HepG2 (cell line): ENCODE results near the gene RAD54L. TPM values are rescaled to one million over a fixed set of nuclear protein-coding genes. Genes with fewer than 3 reads are reported as not detected.

Source experiments
- ARNTL ChIP-seq: sonication (generic); formaldehyde crosslinking; IDR thresholded peaks from 2 replicates; pipeline ENCODE4 v1.4.0; 2020; ENCODE audit warnings: mild to moderate bottlenecking, missing genetic modification reagents
- BHLHE40 ChIP-seq: IDR thresholded peaks from 2 replicates; pipeline ENCODE4 v1.6.1; 2011; ENCODE audit warnings: low read length, improper control_type of control experiment
- CHD4 ChIP-seq: fragments of 200-600 bp; sonication (generic); IDR thresholded peaks from 2 replicates; pipeline ENCODE4 v1.7.0; 2017; ENCODE audit warnings: mild to moderate bottlenecking, low read length, borderline replicate concordance
- DDIT3 ChIP-seq: sonication (generic); formaldehyde crosslinking; IDR thresholded peaks from 2 replicates; pipeline ENCODE4 v1.4.0; 2020; ENCODE audit warnings: mild to moderate bottlenecking, missing genetic modification reagents
- EED ChIP-seq: sonication (generic); formaldehyde crosslinking; IDR thresholded peaks from 2 replicates; pipeline ENCODE4 v1.5.0; 2020; ENCODE audit warnings: mild to moderate bottlenecking, missing genetic modification reagents
- FOSL1 ChIP-seq: sonication (generic); formaldehyde crosslinking; IDR thresholded peaks from 2 replicates; pipeline ENCODE4 v1.9.0; 2021; ENCODE audit warnings: missing genetic modification reagents, borderline replicate concordance
- HNRNPK ChIP-seq: fragments of 200-400 bp; formaldehyde crosslinking; IDR thresholded peaks from 2 replicates; pipeline ENCODE4 v1.6.1; 2018; ENCODE audit warnings: low read length, low read depth, moderate library complexity, mild to moderate bottlenecking; ENCODE audit not compliant: poor library complexity, severe bottlenecking
- KDM1A ChIP-seq: IDR thresholded peaks from 2 replicates; pipeline ENCODE4 v1.6.1; 2016; ENCODE audit warnings: missing compliant biosample characterization
- KDM5A ChIP-seq: fragments of 200-600 bp; sonication (generic); IDR thresholded peaks from 2 replicates; pipeline ENCODE4 v1.7.0; 2018; ENCODE audit warnings: antibody characterized with exemption, mild to moderate bottlenecking, low read length, borderline replicate concordance
- NR1H2 ChIP-seq: sonication (generic); formaldehyde crosslinking; IDR thresholded peaks from 2 replicates; pipeline ENCODE4 v1.8.1; 2022; ENCODE audit warnings: low read depth, missing genetic modification reagents, borderline replicate concordance
- POLR2A ChIP-seq, 2 experiments: IDR thresholded peaks; 2 replicates each; pipeline ENCODE4 v1.6.1; 2011; ENCODE audit warnings: low read depth in 2 of 2, low read length in 2 of 2, mild to moderate bottlenecking in 1 of 2, moderate library complexity in 1 of 2; ENCODE audit not compliant: insufficient read depth in 1 of 2
- RAD51 ChIP-seq: fragments of 450-650 bp; IDR thresholded peaks from 2 replicates; pipeline ENCODE4 v1.6.1; 2016; ENCODE audit warnings: borderline replicate concordance
- SALL2 ChIP-seq: sonication (generic); formaldehyde crosslinking; IDR thresholded peaks from 2 replicates; pipeline ENCODE4 v1.8.1; 2023; ENCODE audit warnings: mild to moderate bottlenecking, missing genetic modification reagents, inconsistent platforms
- SP2 ChIP-seq: sonication (generic); formaldehyde crosslinking; IDR thresholded peaks from 2 replicates; pipeline ENCODE4 v1.5.1; 2020; ENCODE audit warnings: mild to moderate bottlenecking, missing genetic modification reagents
- ZNF180 ChIP-seq: sonication (generic); formaldehyde crosslinking; IDR thresholded peaks from 2 replicates; pipeline ENCODE4 v1.4.0; 2020; ENCODE audit warnings: low read depth, missing genetic modification reagents, borderline replicate concordance
- ZNF441 ChIP-seq: sonication (generic); formaldehyde crosslinking; IDR thresholded peaks from 2 replicates; pipeline ENCODE4 v1.7.0; 2021; ENCODE audit warnings: missing genetic modification reagents, borderline replicate concordance
- ZNF556 ChIP-seq: sonication (generic); formaldehyde crosslinking; IDR thresholded peaks from 2 replicates; pipeline ENCODE4 v1.4.0; 2020; ENCODE audit warnings: mild to moderate bottlenecking, missing genetic modification reagents, borderline replicate concordance
- ZNF562 ChIP-seq: sonication (generic); formaldehyde crosslinking; IDR thresholded peaks from 2 replicates; pipeline ENCODE4 v1.8.0; 2022; ENCODE audit warnings: missing genetic modification reagents, borderline replicate concordance
- ZNF674 ChIP-seq: sonication (generic); formaldehyde crosslinking; IDR thresholded peaks from 2 replicates; pipeline ENCODE4 v1.5.0; 2020; ENCODE audit warnings: low read depth, mild to moderate bottlenecking, missing genetic modification reagents
- ZNF766 ChIP-seq: sonication (generic); formaldehyde crosslinking; IDR thresholded peaks from 2 replicates; pipeline ENCODE4 v1.5.0; 2020; ENCODE audit warnings: missing genetic modification reagents, borderline replicate concordance
- polyA plus RNA-seq, 8 experiments: library from polyadenylated mRNA; depleted of rRNA in 3 of 8; stranded (reverse) in 7 of 8; unstranded in 1 of 8; fragments of >200 nt; fragmentation: Illumina TruSeq in 4 of 8; extraction: Trizol in 4 of 8; gene quantifications; 2 replicates each; pipeline versions ENCODE4 v1.2.1 to v1.2.3, GENCODE V29; 2011 to 2016; ENCODE audit warnings: low read depth in 4 of 8, missing spikeins in 1 of 8, mixed read lengths in 1 of 8; ENCODE audit not compliant: insufficient read depth in 1 of 8
- total RNA-seq, 5 experiments: library from RNA; depleted of rRNA; stranded (reverse); fragments of >200 nt; fragmentation: Illumina TruSeq; extraction: Trizol; gene quantifications; 2 replicates each; pipeline ENCODE4 v1.2.3, GENCODE V29; 2016; ENCODE audit warnings: low read depth in 1 of 5
- TF ChIP-seq, protein P1 (sequence below): IDR thresholded peaks from 2 replicates; pipeline ENCODE4 v1.6.1; 2016; ENCODE audit warnings: control low read depth
- TF ChIP-seq, protein P2 (sequence below): sonication (generic); formaldehyde crosslinking; IDR thresholded peaks from 2 replicates; pipeline ENCODE4 v1.4.0; 2020; ENCODE audit warnings: missing genetic modification reagents
- TF ChIP-seq, protein P3 (sequence below): sonication (generic); formaldehyde crosslinking; IDR thresholded peaks from 2 replicates; pipeline ENCODE4 v1.5.1; 2020; ENCODE audit warnings: mild to moderate bottlenecking, missing genetic modification reagents

Gene RAD54L
- total and polyA plus RNA-seq, 2 of the 13 experiments (the other 11 are each of a cell fraction or from before 2014, with no cell fraction given): 10.2 to 30.0 TPM

GRCh38 chr1:46197964-46198811, 49.4 kb upstream of the RAD54L start, which contains the start of gene POMGNT1 (continued):
- TF ChIP-seq ZNF766 (CRISPR knock-in tag) (0 out of 2 replicates have a peak, but pooled peaks have one; percentile 21), RAD51 (no peak), ZNF562 (CRISPR knock-in tag) (no peak), BHLHE40 (0 out of 2 replicates have a peak, but pooled peaks have one; percentile 22), FOSL1 (no peak), POLR2A (IDR thresholded peaks at IDR 0.05; ENCODE audit: insufficient read depth in 1 of 2, low read depth in 2 of 2, low read length in 2 of 2) (peak; percentile 82 to 86), KDM5A (no peak), ZNF556 (CRISPR knock-in tag) (0 out of 2 replicates have a peak, but pooled peaks have one; percentile 41), NR1H2 (CRISPR knock-in tag) (no peak), HNRNPK (no peak), SP2 (no peak), ZNF441 (CRISPR knock-in tag) (no peak), ZNF674 (no peak), ARNTL (CRISPR knock-in tag) (no peak), CHD4 (no peak), EED (CRISPR knock-in tag) (no peak), ZNF180 (CRISPR knock-in tag) (no peak), DDIT3 (CRISPR knock-in tag) (no peak), KDM1A (CRISPR knock-in tag) (peak; percentile 89), SALL2 (no peak)
- TF ChIP-seq, protein P1, sequence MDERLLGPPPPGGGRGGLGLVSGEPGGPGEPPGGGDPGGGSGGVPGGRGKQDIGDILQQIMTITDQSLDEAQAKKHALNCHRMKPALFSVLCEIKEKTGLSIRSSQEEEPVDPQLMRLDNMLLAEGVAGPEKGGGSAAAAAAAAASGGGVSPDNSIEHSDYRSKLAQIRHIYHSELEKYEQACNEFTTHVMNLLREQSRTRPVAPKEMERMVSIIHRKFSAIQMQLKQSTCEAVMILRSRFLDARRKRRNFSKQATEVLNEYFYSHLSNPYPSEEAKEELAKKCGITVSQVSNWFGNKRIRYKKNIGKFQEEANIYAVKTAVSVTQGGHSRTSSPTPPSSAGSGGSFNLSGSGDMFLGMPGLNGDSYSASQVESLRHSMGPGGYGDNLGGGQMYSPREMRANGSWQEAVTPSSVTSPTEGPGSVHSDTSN (CRISPR knock-in tag): no peak
- TF ChIP-seq, protein P2, sequence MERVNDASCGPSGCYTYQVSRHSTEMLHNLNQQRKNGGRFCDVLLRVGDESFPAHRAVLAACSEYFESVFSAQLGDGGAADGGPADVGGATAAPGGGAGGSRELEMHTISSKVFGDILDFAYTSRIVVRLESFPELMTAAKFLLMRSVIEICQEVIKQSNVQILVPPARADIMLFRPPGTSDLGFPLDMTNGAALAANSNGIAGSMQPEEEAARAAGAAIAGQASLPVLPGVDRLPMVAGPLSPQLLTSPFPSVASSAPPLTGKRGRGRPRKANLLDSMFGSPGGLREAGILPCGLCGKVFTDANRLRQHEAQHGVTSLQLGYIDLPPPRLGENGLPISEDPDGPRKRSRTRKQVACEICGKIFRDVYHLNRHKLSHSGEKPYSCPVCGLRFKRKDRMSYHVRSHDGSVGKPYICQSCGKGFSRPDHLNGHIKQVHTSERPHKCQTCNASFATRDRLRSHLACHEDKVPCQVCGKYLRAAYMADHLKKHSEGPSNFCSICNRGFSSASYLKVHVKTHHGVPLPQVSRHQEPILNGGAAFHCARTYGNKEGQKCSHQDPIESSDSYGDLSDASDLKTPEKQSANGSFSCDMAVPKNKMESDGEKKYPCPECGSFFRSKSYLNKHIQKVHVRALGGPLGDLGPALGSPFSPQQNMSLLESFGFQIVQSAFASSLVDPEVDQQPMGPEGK (CRISPR knock-in tag): no peak
- TF ChIP-seq, protein P3, sequence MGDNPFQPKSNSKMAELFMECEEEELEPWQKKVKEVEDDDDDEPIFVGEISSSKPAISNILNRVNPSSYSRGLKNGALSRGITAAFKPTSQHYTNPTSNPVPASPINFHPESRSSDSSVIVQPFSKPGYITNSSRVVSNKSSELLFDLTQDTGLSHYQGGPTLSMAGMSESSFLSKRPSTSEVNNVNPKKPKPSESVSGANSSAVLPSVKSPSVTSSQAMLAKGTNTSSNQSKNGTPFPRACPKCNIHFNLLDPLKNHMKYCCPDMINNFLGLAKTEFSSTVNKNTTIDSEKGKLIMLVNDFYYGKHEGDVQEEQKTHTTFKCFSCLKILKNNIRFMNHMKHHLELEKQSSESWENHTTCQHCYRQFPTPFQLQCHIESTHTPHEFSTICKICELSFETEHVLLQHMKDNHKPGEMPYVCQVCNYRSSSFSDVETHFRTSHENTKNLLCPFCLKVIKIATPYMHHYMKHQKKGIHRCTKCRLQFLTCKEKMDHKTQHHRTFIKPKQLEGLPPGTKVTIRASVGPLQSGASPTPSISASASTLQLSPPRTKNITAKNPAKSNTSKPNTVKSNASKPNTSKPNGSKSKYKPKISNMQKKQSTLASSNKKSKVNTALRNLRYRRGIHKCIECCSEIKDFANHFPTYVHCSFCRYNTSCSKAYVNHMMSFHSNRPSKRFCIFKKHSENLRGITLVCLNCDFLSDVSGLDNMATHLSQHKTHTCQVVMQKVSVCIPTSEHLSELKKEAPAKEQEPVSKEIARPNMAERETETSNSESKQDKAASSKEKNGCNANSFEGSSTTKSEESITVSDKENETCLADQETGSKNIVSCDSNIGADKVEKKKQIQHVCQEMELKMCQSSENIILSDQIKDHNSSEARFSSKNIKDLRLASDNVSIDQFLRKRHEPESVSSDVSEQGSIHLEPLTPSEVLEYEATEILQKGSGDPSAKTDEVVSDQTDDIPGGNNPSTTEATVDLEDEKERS (CRISPR knock-in tag): no peak; the same call in 1 of the 2 replicates
